Gastrocnemius medialis (tissue), 4 donors: ENCODE measurements around the gene ATF1. TPM values are rescaled to one million over a fixed set of nuclear protein-coding genes. Genes with fewer than 3 reads are reported as not detected.
"Not testable (repeated sequence)": the region's sequence is repeated elsewhere in the genome, so short reads cannot be mapped to it uniquely, and the experiment has no call there.

Experiments
- ATAC-seq, 2 donors: fragments of 150-250 bp; one replicate each; pipeline ENCODE4 v1.9.1; 2016
- DNase-seq, 2 donors: peaks; one replicate each; pipeline ENCODE4 v3.0.0-alpha.2; 2019
- H3K27ac ChIP-seq, 4 donors: fragments of 200-600 bp; sonication (generic); 1 replicate in 1 of 4; 2 replicates in 3 of 4; pipeline ENCODE4 v1.5.1; 2016 to 2018; ENCODE audit warnings: mild to moderate bottlenecking in 2 of 4, moderate library complexity in 1 of 4
- H3K27me3 ChIP-seq, 3 donors: fragments of 200-600 bp; sonication (generic) in 2 of 3; 1 replicate in 1 of 3; 2 replicates in 2 of 3; pipeline versions ENCODE4 v1.5.1 to v1.6.0; 2016 to 2019; ENCODE audit warnings: mild to moderate bottlenecking in 1 of 3, moderate library complexity in 1 of 3
- H3K36me3 ChIP-seq, 2 donors: fragments of 200-600 bp; sonication (generic) in 1 of 2; one replicate each; pipeline ENCODE4 v1.5.1; 2017 to 2018
- H3K4me1 ChIP-seq, 2 donors: fragments of 200-600 bp; sonication (generic) in 1 of 2; one replicate each; pipeline ENCODE4 v1.5.1; 2016 to 2017; ENCODE audit warnings: mild to moderate bottlenecking in 2 of 2
- H3K4me3 ChIP-seq, 4 donors: fragments of 200-600 bp; sonication (generic) in 3 of 4; 1 replicate in 1 of 4; 2 replicates in 3 of 4; pipeline ENCODE4 v1.5.1; 2016 to 2019; ENCODE audit warnings: mild to moderate bottlenecking in 2 of 4
- H3K9me3 ChIP-seq, 3 donors: fragments of 200-600 bp; sonication (generic) in 2 of 3; 1 replicate in 1 of 3; 2 replicates in 2 of 3; pipeline ENCODE4 v1.5.1; 2016 to 2019
- CTCF ChIP-seq, 5 experiments: fragments of 450-650 bp in 3 of 5; fragments of 200-600 bp in 2 of 5; sonication (generic) in 2 of 5; IDR thresholded peaks in 4 of 5; conservative IDR thresholded peaks in 1 of 5; 1 replicate in 4 of 5; 2 replicates in 1 of 5; pipeline ENCODE4 v1.5.1; 2016 to 2019; ENCODE audit warnings: antibody characterized with exemption in 5 of 5, mild to moderate bottlenecking in 3 of 5, moderate library complexity in 3 of 5
- POLR2A ChIP-seq, 2 donors: fragments of 450-650 bp; IDR thresholded peaks; one replicate each; pipeline ENCODE4 v1.6.1; 2017; ENCODE audit warnings: antibody characterized with exemption in 2 of 2, mild to moderate bottlenecking in 2 of 2, moderate library complexity in 2 of 2
- in situ Hi-C, 4 donors: fragments of 200-750 bp; cut with MboI; loops; one replicate each; pipeline versions ENCODE4 v1.15.0 to v1.8.0; 2017; ENCODE audit warnings: low sequenced_read_pairs in 4 of 4
- intact Hi-C: fragments of 100-400 bp; cut with DNase I; formaldehyde crosslinking; loops from one replicate; pipeline ENCODE4 v1.15.1; 2023; ENCODE audit warnings: low total_unique reads
- total RNA-seq, 4 donors: library from RNA; depleted of rRNA; stranded (reverse); fragments of >200 nt; gene quantifications; one replicate each; pipeline versions ENCODE4 v1.1.0 to v1.2.3, GENCODE V29; 2016

The ATF1 gene
- total RNA-seq, 4 donors from 2014 or later, result 16.4 to 44.5 (median 37.5) TPM

GRCh38 chr12:50822082-50822481 lies 58.2 kb downstream of the ATF1 start:
- intact Hi-C loops (no loop called here), in situ Hi-C loops (loop anchor here in 1 of 4 donors (10.0 to 25.0 kb wide), 2 partner anchors 163 to 515 kb away; partner anchors contain the start of gene CELA1)
- DNase-seq (no peak), ATAC-seq (no peak)
- Histone ChIP-seq H3K36me3 (peaks cover 0 to 22% of the 10 kb centered on the region in 2 donors), H3K27me3 (no peaks in the 10 kb centered on the region), H3K27ac (no peak overlapping the region), H3K4me3 (no peak overlapping the region), H3K4me1 (peaks cover 0 to 14% of the 10 kb centered on the region in 2 donors), H3K9me3 (no peaks in the 10 kb centered on the region)
- TF ChIP-seq CTCF (IDR thresholded peaks at IDR 0.05 in 4 of 5, conservative IDR thresholded peaks at IDR 0.05 in 1 of 5) (no peak), POLR2A (IDR thresholded peaks at IDR 0.05) (no peak)

GRCh38 chr12:50823724-50824123 lies 59.8 kb downstream of the ATF1 start:
- not testable (repeated sequence) for ATAC-seq, H3K27me3 ChIP-seq, H3K9me3 ChIP-seq, H3K4me3 ChIP-seq, H3K36me3 ChIP-seq, DNase-seq
- Histone ChIP-seq H3K27ac (peak overlapping the region; percentile 10 to 74 (median 67)), H3K4me1 (peaks cover 0 to 14% of the 10 kb centered on the region in 2 donors)
- in situ Hi-C loops (loop anchor here in 1 of 4 donors (10.0 to 25.0 kb wide), 2 partner anchors 161 to 514 kb away; partner anchors contain the start of gene CELA1), intact Hi-C loops (loop anchor here (1.0 to 2.0 kb wide), 2 partner anchors 58 to 101 kb away; a partner anchor contains a TSS)

- H3K4me3 ChIP-seq, result no peak overlapping the region
- TF ChIP-seq CTCF (IDR thresholded peaks at IDR 0.05 in 4 of 5, conservative IDR thresholded peaks at IDR 0.05 in 1 of 5), result no peak
- TF ChIP-seq POLR2A (IDR thresholded peaks at IDR 0.05), result no peak
- H3K9me3 ChIP-seq, result no peaks in the 10 kb centered on the region
- in situ Hi-C loops (loop anchor here (5.0 to 25.0 kb wide), 3 partner anchors 160 to 512 kb away; partner anchors contain the start of gene CELA1 (in 2 of the 4)), intact Hi-C loops (loop anchor here (1.0 to 2.0 kb wide), 4 partner anchors 60 to 203 kb away; a partner anchor contains a TSS)
- H3K36me3 ChIP-seq, result no peaks in the 10 kb centered on the region
- DNase-seq (peak in 1 of 2 donors; percentile 23), ATAC-seq (peak; percentile 61 to 65)
- peak overlapping the region; percentile 62 to 74 (median 70) for H3K27ac ChIP-seq
- H3K4me1 ChIP-seq, result peaks cover 0 to 14% of the 10 kb centered on the region in 2 donors
- H3K27me3 ChIP-seq, result no peaks in the 10 kb centered on the region
These were observed 61.0 kb downstream of the ATF1 start for GRCh38 chr12:50824914-50825313.

GRCh38 chr12:50825372-50825838 lies 61.5 kb downstream of the ATF1 start:
- H3K27me3 ChIP-seq, result no peaks in the 10 kb centered on the region
- TF ChIP-seq POLR2A (IDR thresholded peaks at IDR 0.05), result no peak
- peak; percentile 53 to 86 (median 66) for TF ChIP-seq CTCF (IDR thresholded peaks at IDR 0.05 in 4 of 5, conservative IDR thresholded peaks at IDR 0.05 in 1 of 5)
- H3K4me3 ChIP-seq, result no peak overlapping the region
- peaks cover 0 to 14% of the 10 kb centered on the region in 2 donors for H3K4me1 ChIP-seq
- DNase-seq (no peak), ATAC-seq (peak; percentile 83 to 86)
- no peaks in the 10 kb centered on the region for H3K9me3 ChIP-seq
- H3K27ac ChIP-seq, result peak overlapping the region; percentile 62 to 74 (median 70)
- intact Hi-C loops, result loop anchor here (1.0 to 2.0 kb wide), 3 partner anchors 99 to 203 kb away; a partner anchor contains a TSS
- in situ Hi-C loops, result loop anchor here (5.0 to 25.0 kb wide), 3 partner anchors 159 to 512 kb away; partner anchors contain the start of gene CELA1 (in 1 of the 4)
- H3K36me3 ChIP-seq, result no peaks in the 10 kb centered on the region

- no peaks in the 10 kb centered on the region for H3K9me3 ChIP-seq
- H3K4me1 ChIP-seq, result peaks cover 0 to 14% of the 10 kb centered on the region in 2 donors
- H3K4me3 ChIP-seq, result no peak overlapping the region
- in situ Hi-C loops (loop anchor here (5.0 to 25.0 kb wide), 3 partner anchors 157 to 509 kb away; partner anchors contain the start of gene CELA1 (in 1 of the 4)), intact Hi-C loops (no loop called here)
- H3K27ac ChIP-seq, result no peak overlapping the region
- ATAC-seq, result no peak
- TF ChIP-seq POLR2A (IDR thresholded peaks at IDR 0.05), result no peak
- no peak for TF ChIP-seq CTCF (IDR thresholded peaks at IDR 0.05 in 4 of 5, conservative IDR thresholded peaks at IDR 0.05 in 1 of 5)
- H3K36me3 ChIP-seq, result no peaks in the 10 kb centered on the region
- no peaks in the 10 kb centered on the region for H3K27me3 ChIP-seq
- DNase-seq, result no peak
These were observed 64.2 kb downstream of the ATF1 start for GRCh38 chr12:50828121-50828520.
